ENCODE data around the gene SLC5A9.

Gene SLC5A9

DNA sequence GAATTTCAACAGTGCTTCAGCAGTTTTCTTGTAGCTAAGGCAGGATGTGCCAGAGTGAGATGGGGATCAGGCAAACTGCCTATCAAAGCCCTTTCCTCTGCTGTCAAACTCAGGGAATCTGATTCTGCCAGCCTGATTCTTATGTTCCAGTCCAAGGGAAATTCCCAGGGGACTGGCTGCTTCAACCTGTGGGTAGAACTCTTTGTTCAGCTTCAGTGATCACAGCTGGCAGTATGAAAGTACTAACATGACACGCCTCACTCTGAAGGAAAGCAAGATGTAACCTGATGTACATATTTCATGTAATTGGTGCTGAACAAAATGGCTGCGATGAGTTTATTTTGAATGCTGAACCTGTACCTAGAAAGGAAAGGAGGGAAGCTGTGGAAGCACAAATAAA is 40.1 kb upstream of the SLC5A9 start:
- Histone ChIP-seq H4K91ac (ENCODE audit: low read depth, low read length, poor library complexity) (no peak overlapping the region), H2BK15ac (ENCODE audit: low read length) (no peak overlapping the region), H2AFZ (ENCODE audit: low read length) (no peak overlapping the region), H3K23ac (ENCODE audit: low read depth, low read length, poor library complexity) (no peak overlapping the region), H2AK5ac (ENCODE audit: low read depth, low read length) (no peak overlapping the region), H3K9me3 (replicated peaks in 1 of 2; ENCODE audit: control insufficient read depth in 2 of 2, insufficient read depth in 1 of 2, low read depth in 1 of 2, low read length in 2 of 2) (peaks cover 5% of the 10 kb centered on the region in 2 donors), H3K4me2 (ENCODE audit: insufficient read depth, low read length, poor library complexity, severe bottlenecking) (no peak overlapping the region), H3K14ac (ENCODE audit: low read length) (no peak overlapping the region), H2BK120ac (ENCODE audit: low read depth, low read length) (no peak overlapping the region), H3K4me1 (ENCODE audit: control insufficient read depth in 2 of 2, insufficient read depth in 1 of 2, low read depth in 1 of 2, low read length in 2 of 2) (no peaks in the 10 kb centered on the region), H2BK12ac (ENCODE audit: low read length) (no peak overlapping the region), H3K9ac (ENCODE audit: low read depth, low read length, poor library complexity) (no peak overlapping the region), H3K4me3 (ENCODE audit: low read length in 2 of 2) (no peak overlapping the region), H4K8ac (ENCODE audit: low read depth, low read length) (no peak overlapping the region), H3K4ac (ENCODE audit: low read length) (no peak overlapping the region), H3K79me1 (ENCODE audit: low read depth, low read length) (no peaks in the 10 kb centered on the region), H2BK5ac (ENCODE audit: low read length) (no peak overlapping the region), H3K27me3 (ENCODE audit: control insufficient read depth in 3 of 3, insufficient read depth in 3 of 3, low read depth in 1 of 3, low read length in 3 of 3) (no peaks in the 10 kb centered on the region), H3K18ac (ENCODE audit: low read length) (no peak overlapping the region), H3K27ac (replicated peaks; ENCODE audit: low read length) (no peak overlapping the region), H3K36me3 (replicated peaks in 1 of 2; ENCODE audit: control insufficient read depth in 2 of 2, insufficient read depth in 2 of 2, low read length in 2 of 2) (no peaks in the 10 kb centered on the region)
- no CpG with 5 or more reads among the region's 2 CpGs for WGBS, 2 donors (ENCODE audit: extremely low coverage in 2 of 2, insufficient read length in 2 of 2, insufficient replicate concordance in 1 of 2)
- DNase-seq (ENCODE audit: low spot score): no peak

DNA sequence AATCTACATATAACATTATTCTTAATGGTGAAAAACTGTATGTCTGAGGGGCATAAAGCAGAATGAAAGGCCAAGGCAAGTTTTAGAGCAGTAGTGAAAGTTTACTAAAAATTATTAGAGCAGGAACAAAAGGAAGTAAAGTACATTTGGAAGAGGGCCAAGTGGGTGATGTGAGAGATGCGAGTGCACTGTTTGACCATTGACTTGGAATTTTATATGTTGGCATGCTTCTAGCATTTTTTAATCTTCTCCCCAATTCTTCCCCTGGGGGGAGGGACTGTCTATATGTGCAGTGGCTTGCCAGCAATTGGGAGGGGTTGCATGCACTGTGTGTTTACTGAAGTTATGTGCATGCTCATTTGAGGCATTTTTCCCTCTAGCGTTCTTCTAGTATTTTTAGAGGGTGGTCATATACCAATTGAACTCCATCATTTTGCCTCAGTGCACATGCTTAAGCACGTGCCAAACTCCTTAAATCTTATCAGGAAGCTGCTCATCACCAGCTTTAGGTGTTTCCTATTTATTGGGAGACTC is 36.1 kb upstream of the SLC5A9 start:
- no peak overlapping the region for H3K23ac ChIP-seq (ENCODE audit: low read depth, low read length, poor library complexity)
- H4K8ac ChIP-seq (ENCODE audit: low read depth, low read length): no peak overlapping the region
- no peaks in the 10 kb centered on the region for H3K79me1 ChIP-seq (ENCODE audit: low read depth, low read length)
- H3K18ac ChIP-seq (ENCODE audit: low read length): no peak overlapping the region
- no peak overlapping the region for H3K14ac ChIP-seq (ENCODE audit: low read length)
- no peaks in the 10 kb centered on the region for H3K4me1 ChIP-seq (ENCODE audit: control insufficient read depth in 2 of 2, insufficient read depth in 1 of 2, low read depth in 1 of 2, low read length in 2 of 2)
- no CpG with 5 or more reads among the region's 3 CpGs for WGBS, 2 donors (ENCODE audit: extremely low coverage in 2 of 2, insufficient read length in 2 of 2, insufficient replicate concordance in 1 of 2)
- H2AK5ac ChIP-seq (ENCODE audit: low read depth, low read length): no peak overlapping the region
- H3K9ac ChIP-seq (ENCODE audit: low read depth, low read length, poor library complexity): no peak overlapping the region
- H3K27ac ChIP-seq (replicated peaks; ENCODE audit: low read length): no peak overlapping the region
- peaks cover 19 to 20% of the 10 kb centered on the region in 2 donors for H3K9me3 ChIP-seq (replicated peaks in 1 of 2; ENCODE audit: control insufficient read depth in 2 of 2, insufficient read depth in 1 of 2, low read depth in 1 of 2, low read length in 2 of 2)
- no peak overlapping the region for H2BK120ac ChIP-seq (ENCODE audit: low read depth, low read length)
- no peak overlapping the region for H3K4me2 ChIP-seq (ENCODE audit: insufficient read depth, low read length, poor library complexity, severe bottlenecking)
- H3K4me3 ChIP-seq (ENCODE audit: low read length in 2 of 2): no peak overlapping the region
- no peak overlapping the region for H2AFZ ChIP-seq (ENCODE audit: low read length)
- H2BK5ac ChIP-seq (ENCODE audit: low read length): no peak overlapping the region
- H3K36me3 ChIP-seq (replicated peaks in 1 of 2; ENCODE audit: control insufficient read depth in 2 of 2, insufficient read depth in 2 of 2, low read length in 2 of 2): no peaks in the 10 kb centered on the region
- no peaks in the 10 kb centered on the region for H3K27me3 ChIP-seq (ENCODE audit: control insufficient read depth in 3 of 3, insufficient read depth in 3 of 3, low read depth in 1 of 3, low read length in 3 of 3)
- DNase-seq (ENCODE audit: low spot score): no peak
- no peak overlapping the region for H3K4ac ChIP-seq (ENCODE audit: low read length)
- H2BK15ac ChIP-seq (ENCODE audit: low read length): no peak overlapping the region
- H4K91ac ChIP-seq (ENCODE audit: low read depth, low read length, poor library complexity): no peak overlapping the region
- no peak overlapping the region for H2BK12ac ChIP-seq (ENCODE audit: low read length)

DNA sequence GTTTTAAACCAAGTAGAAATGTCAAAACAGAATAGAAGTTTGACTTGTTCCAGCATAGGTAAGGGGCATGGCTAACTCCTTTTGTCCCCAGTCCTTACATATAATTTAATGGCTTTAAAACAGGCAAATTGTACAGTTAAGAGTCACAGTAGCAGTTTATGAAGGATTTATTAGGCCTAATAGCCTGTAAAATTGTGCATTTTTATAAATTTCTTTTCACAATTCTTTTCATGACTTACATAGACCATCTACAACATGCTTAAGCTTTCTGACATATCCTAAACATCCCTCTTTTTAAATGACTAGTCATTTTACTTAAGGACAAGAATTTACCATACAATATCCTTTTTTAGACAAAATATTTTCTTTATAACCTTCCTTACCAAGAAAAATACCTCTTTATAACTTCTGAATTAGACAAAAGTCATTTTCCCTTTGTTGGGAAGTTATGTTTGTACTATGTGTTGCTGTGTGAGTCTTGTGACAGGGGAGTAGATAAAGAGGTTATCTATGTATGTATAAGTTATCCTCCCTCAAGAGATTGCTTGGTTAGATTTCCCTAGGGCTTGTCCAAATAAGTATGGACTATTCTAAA is 34.5 kb upstream of the SLC5A9 start:
- no peak overlapping the region for H3K4me3 ChIP-seq (ENCODE audit: low read length in 2 of 2)
- no peak overlapping the region for H4K91ac ChIP-seq (ENCODE audit: low read depth, low read length, poor library complexity)
- H3K27me3 ChIP-seq (ENCODE audit: control insufficient read depth in 3 of 3, insufficient read depth in 3 of 3, low read depth in 1 of 3, low read length in 3 of 3): no peaks in the 10 kb centered on the region
- no peak overlapping the region for H2BK5ac ChIP-seq (ENCODE audit: low read length)
- no peak overlapping the region for H3K9ac ChIP-seq (ENCODE audit: low read depth, low read length, poor library complexity)
- DNase-seq (ENCODE audit: low spot score): no peak
- H2BK120ac ChIP-seq (ENCODE audit: low read depth, low read length): no peak overlapping the region
- H3K23ac ChIP-seq (ENCODE audit: low read depth, low read length, poor library complexity): no peak overlapping the region
- peaks cover 19 to 20% of the 10 kb centered on the region in 2 donors for H3K9me3 ChIP-seq (replicated peaks in 1 of 2; ENCODE audit: control insufficient read depth in 2 of 2, insufficient read depth in 1 of 2, low read depth in 1 of 2, low read length in 2 of 2)
- no peak overlapping the region for H2BK15ac ChIP-seq (ENCODE audit: low read length)
- H3K79me1 ChIP-seq (ENCODE audit: low read depth, low read length): no peaks in the 10 kb centered on the region
- H3K4ac ChIP-seq (ENCODE audit: low read length): no peak overlapping the region
- H3K4me2 ChIP-seq (ENCODE audit: insufficient read depth, low read length, poor library complexity, severe bottlenecking): no peak overlapping the region
- no peaks in the 10 kb centered on the region for H3K4me1 ChIP-seq (ENCODE audit: control insufficient read depth in 2 of 2, insufficient read depth in 1 of 2, low read depth in 1 of 2, low read length in 2 of 2)
- no peak overlapping the region for H2AK5ac ChIP-seq (ENCODE audit: low read depth, low read length)
- no peak overlapping the region for H4K8ac ChIP-seq (ENCODE audit: low read depth, low read length)
- no peak overlapping the region for H3K14ac ChIP-seq (ENCODE audit: low read length)
- H2AFZ ChIP-seq (ENCODE audit: low read length): no peak overlapping the region
- H3K36me3 ChIP-seq (replicated peaks in 1 of 2; ENCODE audit: control insufficient read depth in 2 of 2, insufficient read depth in 2 of 2, low read length in 2 of 2): no peaks in the 10 kb centered on the region
- no peak overlapping the region for H3K18ac ChIP-seq (ENCODE audit: low read length)
- no peak overlapping the region for H2BK12ac ChIP-seq (ENCODE audit: low read length)
- H3K27ac ChIP-seq (replicated peaks; ENCODE audit: low read length): no peak overlapping the region

- Histone ChIP-seq H3K36me3 (replicated peaks in 1 of 2; ENCODE audit: control insufficient read depth in 2 of 2, insufficient read depth in 2 of 2, low read length in 2 of 2) (no peaks in the 10 kb centered on the region), H3K4me1 (ENCODE audit: control insufficient read depth in 2 of 2, insufficient read depth in 1 of 2, low read depth in 1 of 2, low read length in 2 of 2) (peaks cover 0 to 2% of the 10 kb centered on the region in 2 donors), H3K9me3 (replicated peaks in 1 of 2; ENCODE audit: control insufficient read depth in 2 of 2, insufficient read depth in 1 of 2, low read depth in 1 of 2, low read length in 2 of 2) (peaks cover 19 to 20% of the 10 kb centered on the region in 2 donors), H3K4me3 (ENCODE audit: low read length in 2 of 2) (no peak overlapping the region), H3K27me3 (ENCODE audit: control insufficient read depth in 3 of 3, insufficient read depth in 3 of 3, low read depth in 1 of 3, low read length in 3 of 3) (no peaks in the 10 kb centered on the region), H3K79me1 (ENCODE audit: low read depth, low read length) (no peaks in the 10 kb centered on the region), H3K23ac (ENCODE audit: low read depth, low read length, poor library complexity) (no peak overlapping the region), H3K14ac (ENCODE audit: low read length) (no peak overlapping the region), H4K91ac (ENCODE audit: low read depth, low read length, poor library complexity) (no peak overlapping the region), H2AK5ac (ENCODE audit: low read depth, low read length) (no peak overlapping the region), H2BK120ac (ENCODE audit: low read depth, low read length) (no peak overlapping the region), H2BK15ac (ENCODE audit: low read length) (no peak overlapping the region), H2AFZ (ENCODE audit: low read length) (no peak overlapping the region), H2BK12ac (ENCODE audit: low read length) (no peak overlapping the region), H3K4ac (ENCODE audit: low read length) (no peak overlapping the region), H3K18ac (ENCODE audit: low read length) (no peak overlapping the region), H3K9ac (ENCODE audit: low read depth, low read length, poor library complexity) (no peak overlapping the region), H3K4me2 (ENCODE audit: insufficient read depth, low read length, poor library complexity, severe bottlenecking) (no peak overlapping the region), H2BK5ac (ENCODE audit: low read length) (no peak overlapping the region), H3K27ac (replicated peaks; ENCODE audit: low read length) (no peak overlapping the region), H4K8ac (ENCODE audit: low read depth, low read length) (no peak overlapping the region)
- WGBS, 2 donors (ENCODE audit: extremely low coverage in 2 of 2, insufficient read length in 2 of 2, insufficient replicate concordance in 1 of 2): no CpG with 5 or more reads among the region's 3 CpGs
- DNase-seq (ENCODE audit: low spot score): no peak
These were observed 31.6 kb upstream of the SLC5A9 start for GRCh38 chr1:48190881-48191280.

Data from neuronal stem cell (in vitro differentiated cells).